Neuronal stem cell (in vitro differentiated cells): Measurements from ENCODE around the gene CHAD. TPM values are rescaled to one million over a fixed set of nuclear protein-coding genes. Genes with fewer than 3 reads are reported as not detected.

Experiments used
- DNase-seq: peaks from one replicate; pipeline ENCODE4 v3.0.0-alpha.2; 2013; ENCODE audit warnings: low spot score
- H2AFZ ChIP-seq: one replicate; pipeline ENCODE4 v1.6.1; 2013; ENCODE audit warnings: mild to moderate bottlenecking, low read length, inconsistent platforms
- H2AK5ac ChIP-seq: 2 replicates; pipeline ENCODE4 v1.6.1; 2013; ENCODE audit warnings: low read depth, mild to moderate bottlenecking, inconsistent platforms, low read length, moderate library complexity, mixed read lengths
- H2BK120ac ChIP-seq: 2 replicates; pipeline ENCODE4 v1.6.1; 2013; ENCODE audit warnings: low read depth, mild to moderate bottlenecking, inconsistent platforms, low read length, moderate library complexity, mixed read lengths
- H2BK12ac ChIP-seq: one replicate; pipeline ENCODE4 v1.6.1; 2013; ENCODE audit warnings: low read length, inconsistent platforms
- H2BK15ac ChIP-seq: 2 replicates; pipeline ENCODE4 v1.6.1; 2013; ENCODE audit warnings: mild to moderate bottlenecking, low read length, inconsistent platforms, mixed read lengths
- H2BK5ac ChIP-seq: one replicate; pipeline ENCODE4 v1.6.1; 2013; ENCODE audit warnings: inconsistent platforms, mild to moderate bottlenecking, low read length, moderate library complexity
- H3K14ac ChIP-seq: one replicate; pipeline ENCODE4 v1.6.1; 2013; ENCODE audit warnings: low read length, inconsistent platforms
- H3K18ac ChIP-seq: 2 replicates; pipeline ENCODE4 v1.6.1; 2013; ENCODE audit warnings: low read length, inconsistent platforms
- H3K23ac ChIP-seq: 2 replicates; pipeline ENCODE4 v1.6.1; 2013; ENCODE audit warnings: low read depth, mild to moderate bottlenecking, mixed read lengths, low read length, inconsistent platforms; ENCODE audit not compliant: poor library complexity
- H3K27ac ChIP-seq: replicated peaks from 3 replicates; pipeline ENCODE4 v1.5.1; 2013; ENCODE audit warnings: low read length, inconsistent platforms
- H3K27me3 ChIP-seq, 3 experiments: 2 replicates each; pipeline ENCODE4 v1.6.1; 2013; ENCODE audit warnings: low read length in 3 of 3, mild to moderate bottlenecking in 2 of 3, inconsistent platforms in 1 of 3, low read depth in 1 of 3, mixed read lengths in 1 of 3, moderate library complexity in 1 of 3; ENCODE audit not compliant: control insufficient read depth in 3 of 3, insufficient read depth in 3 of 3
- H3K36me3 ChIP-seq, 2 donors: replicated peaks in 1 of 2; 2 replicates each; pipeline ENCODE4 v1.6.1; 2013; ENCODE audit warnings: low read length in 2 of 2; ENCODE audit not compliant: control insufficient read depth in 2 of 2, insufficient read depth in 2 of 2
- H3K4ac ChIP-seq: 2 replicates; pipeline ENCODE4 v1.6.1; 2013; ENCODE audit warnings: inconsistent platforms, mild to moderate bottlenecking, low read length, moderate library complexity
- H3K4me1 ChIP-seq, 2 donors: 1 replicate in 1 of 2; 2 replicates in 1 of 2; pipeline ENCODE4 v1.6.1; 2013; ENCODE audit warnings: low read length in 2 of 2, low read depth in 1 of 2; ENCODE audit not compliant: control insufficient read depth in 2 of 2, insufficient read depth in 1 of 2
- H3K4me2 ChIP-seq: one replicate; pipeline ENCODE4 v1.6.1; 2013; ENCODE audit warnings: mild to moderate bottlenecking, low read length, inconsistent platforms; ENCODE audit not compliant: insufficient read depth, poor library complexity, severe bottlenecking
- H3K4me3 ChIP-seq, 2 donors: 2 replicates each; pipeline ENCODE4 v1.5.1; 2013; ENCODE audit warnings: low read length in 2 of 2, mild to moderate bottlenecking in 2 of 2, inconsistent platforms in 1 of 2, moderate library complexity in 1 of 2
- H3K79me1 ChIP-seq: one replicate; pipeline ENCODE4 v1.6.1; 2013; ENCODE audit warnings: low read depth, mild to moderate bottlenecking, inconsistent platforms, low read length, moderate library complexity
- H3K9ac ChIP-seq: one replicate; pipeline ENCODE4 v1.6.1; 2013; ENCODE audit warnings: mild to moderate bottlenecking, low read depth, low read length, inconsistent platforms; ENCODE audit not compliant: poor library complexity
- H3K9me3 ChIP-seq, 2 donors: replicated peaks in 1 of 2; 2 replicates each; pipeline versions ENCODE3 to v1.6.1; 2013; ENCODE audit warnings: low read length in 2 of 2, mild to moderate bottlenecking in 2 of 2, inconsistent platforms in 1 of 2, low read depth in 1 of 2, mixed read lengths in 1 of 2, moderate library complexity in 1 of 2; ENCODE audit not compliant: control insufficient read depth in 2 of 2, insufficient read depth in 1 of 2
- H4K8ac ChIP-seq: one replicate; pipeline ENCODE4 v1.6.1; 2013; ENCODE audit warnings: low read depth, mild to moderate bottlenecking, inconsistent platforms, low read length, moderate library complexity
- H4K91ac ChIP-seq: one replicate; pipeline ENCODE4 v1.6.1; 2013; ENCODE audit warnings: low read length, low read depth, mild to moderate bottlenecking, inconsistent platforms; ENCODE audit not compliant: poor library complexity
- WGBS, 2 donors: extraction: QIAGEN DNeasy Blood & Tissue Kit; methylation state at CpG; one replicate each; pipeline ENCODE4 v1.1.7; 2013; ENCODE audit warnings: missing lambda C conversion rate in 2 of 2, mixed read lengths in 1 of 2; ENCODE audit not compliant: insufficient read length in 2 of 2, insufficient replicate concordance in 1 of 2; ENCODE audit errors: extremely low coverage in 2 of 2; 5-methylcytosine and 5-hydroxymethylcytosine counted together
- polyA plus RNA-seq, 2 experiments: library from polyadenylated mRNA; stranded (reverse); fragments of 200-250 nt; gene quantifications; one replicate each; pipeline ENCODE4 v1.2.3, GENCODE V29; 2013

Gene CHAD, protein sequence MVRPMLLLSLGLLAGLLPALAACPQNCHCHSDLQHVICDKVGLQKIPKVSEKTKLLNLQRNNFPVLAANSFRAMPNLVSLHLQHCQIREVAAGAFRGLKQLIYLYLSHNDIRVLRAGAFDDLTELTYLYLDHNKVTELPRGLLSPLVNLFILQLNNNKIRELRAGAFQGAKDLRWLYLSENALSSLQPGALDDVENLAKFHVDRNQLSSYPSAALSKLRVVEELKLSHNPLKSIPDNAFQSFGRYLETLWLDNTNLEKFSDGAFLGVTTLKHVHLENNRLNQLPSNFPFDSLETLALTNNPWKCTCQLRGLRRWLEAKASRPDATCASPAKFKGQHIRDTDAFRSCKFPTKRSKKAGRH
- not detected for polyA plus RNA-seq (2013, experiment 1 of 2)
- polyA plus RNA-seq (2013, experiment 2 of 2) = 0.04 TPM

GRCh38 chr17:50468304-50469207 is at the start of gene CHAD:
CHAD (minus strand) TSS chr17:50468880; CDS start chr17:50468813, 67 bp downstream.
- peak within 1 kb of the TSS; percentile 97 for H3K14ac ChIP-seq
- H2BK15ac ChIP-seq = no peak within 1 kb of the TSS
- H2BK12ac ChIP-seq = peak within 1 kb of the TSS; percentile 82
- no peak within 1 kb of the TSS for H3K27ac ChIP-seq
- H3K4ac ChIP-seq = no peak within 1 kb of the TSS
- H2AK5ac ChIP-seq = peak within 1 kb of the TSS; percentile 88
- H3K79me1 ChIP-seq = no peaks in the 10 kb centered on the region
- peaks cover 16 to 71% (median 53%) of the 10 kb centered on the region in 3 experiments for H3K27me3 ChIP-seq
- no peak within 1 kb of the TSS for H2BK120ac ChIP-seq
- peaks cover 0 to 8% of the 10 kb centered on the region in 2 donors for H3K4me1 ChIP-seq
- H2AFZ ChIP-seq = peak within 1 kb of the TSS; percentile 78
- peak within 1 kb of the TSS; percentile 65 for H3K23ac ChIP-seq
- H3K9me3 ChIP-seq = peaks cover 6 to 8% of the 10 kb centered on the region in 2 donors
- peak within 1 kb of the TSS; percentile 81 for H3K9ac ChIP-seq
- DNase-seq = peak; percentile 12
- peak within 1 kb of the TSS in 1 of 2 donors; percentile 67 for H3K4me3 ChIP-seq
- H4K91ac ChIP-seq = no peak within 1 kb of the TSS
- H3K36me3 ChIP-seq = no peaks in the 10 kb centered on the region
- peak within 1 kb of the TSS; percentile 94 for H3K18ac ChIP-seq
- peak within 1 kb of the TSS; percentile 17 for H4K8ac ChIP-seq
- WGBS, 2 donors = no CpG with 5 or more reads among the region's 71 CpGs
- peak within 1 kb of the TSS; percentile 78 for H2BK5ac ChIP-seq
- H3K4me2 ChIP-seq = peak within 1 kb of the TSS; percentile 69

GRCh38 chr17:50517504-50518383 is 49.1 kb upstream of the CHAD start:
- DNase-seq = no peak
- Histone ChIP-seq H3K36me3 (no peaks in the 10 kb centered on the region), H3K27me3 (peaks cover 0 to 35% (median 0%) of the 10 kb centered on the region in 3 experiments), H3K27ac (no peak overlapping the region), H3K9ac (no peak overlapping the region), H2AFZ (peak overlapping the region; percentile 75), H3K4me3 (no peak overlapping the region), H3K9me3 (no peaks in the 10 kb centered on the region), H3K14ac (no peak overlapping the region), H2BK12ac (no peak overlapping the region), H3K4me2 (no peak overlapping the region), H4K91ac (no peak overlapping the region), H3K4ac (no peak overlapping the region), H3K79me1 (no peaks in the 10 kb centered on the region), H4K8ac (no peak overlapping the region), H2AK5ac (no peak overlapping the region), H2BK15ac (no peak overlapping the region), H3K18ac (no peak overlapping the region), H3K4me1 (peaks cover 11% of the 10 kb centered on the region in 2 donors), H3K23ac (no peak overlapping the region), H2BK120ac (peak overlapping the region; percentile 6), H2BK5ac (no peak overlapping the region)
- WGBS, 2 donors = no CpG with 5 or more reads among the region's 8 CpGs

- H3K27me3 ChIP-seq = peaks cover 0 to 35% (median 0%) of the 10 kb centered on the region in 3 experiments
- H3K4me3 ChIP-seq = no peak overlapping the region
- no peaks in the 10 kb centered on the region for H3K79me1 ChIP-seq
- no peak overlapping the region for H2AFZ ChIP-seq
- H2BK120ac ChIP-seq = no peak overlapping the region
- H2BK15ac ChIP-seq = no peak overlapping the region
- H4K91ac ChIP-seq = no peak overlapping the region
- no peak overlapping the region for H3K9ac ChIP-seq
- H4K8ac ChIP-seq = no peak overlapping the region
- no peak for DNase-seq
- H3K9me3 ChIP-seq = no peaks in the 10 kb centered on the region
- no peak overlapping the region for H3K27ac ChIP-seq
- no peak overlapping the region for H3K4ac ChIP-seq
- H3K23ac ChIP-seq = no peak overlapping the region
- no peaks in the 10 kb centered on the region for H3K36me3 ChIP-seq
- no peak overlapping the region for H2BK12ac ChIP-seq
- WGBS, 2 donors = no CpG with 5 or more reads among the region's 4 CpGs
- H3K18ac ChIP-seq = no peak overlapping the region
- H2BK5ac ChIP-seq = no peak overlapping the region
- H3K14ac ChIP-seq = no peak overlapping the region
- H3K4me2 ChIP-seq = no peak overlapping the region
- peaks cover 11% of the 10 kb centered on the region in 2 donors for H3K4me1 ChIP-seq
- H2AK5ac ChIP-seq = no peak overlapping the region
These were observed 48.3 kb upstream of the CHAD start for GRCh38 chr17:50517011-50517410.
